PC-3 (cell line): ENCODE data around the gene PDP2. TPM values are rescaled to one million over a fixed set of nuclear protein-coding genes. Genes with fewer than 3 reads are reported as not detected.

ENCODE experiments used
- ATAC-seq: fragments of 200-7000 bp; cut with Tn5 transposase; 2 replicates; pipeline ENCODE4 v1.9.1; 2020; ENCODE audit warnings: mild to moderate bottlenecking, moderate library complexity
- BruUV-seq: library from RNA; stranded (reverse); fragments of 400-500 nt; replicated peaks from 2 replicates; lab custom pipeline; 2021; lab: Mats Ljungman, UMichigan
- CTCF ChIA-PET: fragments of 300-600 bp; sonication (Branson Sonifier 250); formaldehyde crosslinking; loops from one replicate; lab custom pipeline; 2022; ENCODE audit warnings: antibody characterized with exemption; lab: Charles Lee
- POLR2A ChIA-PET: fragments of 300-600 bp; sonication (Branson Sonifier 250); formaldehyde crosslinking; loops from one replicate; lab custom pipeline; 2022; ENCODE audit warnings: antibody characterized with exemption; ENCODE audit not compliant: unreplicated experiment; lab: Charles Lee
- DNase-seq: peaks from one replicate; pipeline ENCODE4 v3.0.0-alpha.2; 2015
- H2AFZ ChIP-seq: fragments of 300-600 bp; sonication (generic); 2 replicates; pipeline ENCODE4 v1.6.0; 2016; ENCODE audit warnings: antibody characterized with exemption, low read length
- H3F3A ChIP-seq: fragments of 300-600 bp; sonication (generic); one replicate; pipeline ENCODE4 v1.6.0; 2017; ENCODE audit warnings: antibody characterized with exemption, low read length, control low read depth, mild to moderate bottlenecking; ENCODE audit not compliant: unreplicated experiment
- H3K27ac ChIP-seq: fragments of 300-600 bp; sonication (generic); 2 replicates; pipeline ENCODE4 v1.5.1; 2016; ENCODE audit warnings: mild to moderate bottlenecking, low read length
- H3K27me3 ChIP-seq: fragments of 300-600 bp; sonication (generic); 2 replicates; pipeline ENCODE4 v1.6.1; 2016; ENCODE audit warnings: low read length, mixed read lengths
- H3K36me3 ChIP-seq: fragments of 300-600 bp; sonication (generic); 2 replicates; pipeline ENCODE4 v1.6.1; 2016; ENCODE audit warnings: low read depth, mixed run types, low read length, mixed read lengths
- H3K4me1 ChIP-seq: fragments of 300-600 bp; sonication (generic); 2 replicates; pipeline ENCODE4 v1.5.1; 2016; ENCODE audit warnings: low read length; ENCODE audit not compliant: insufficient read depth
- H3K4me2 ChIP-seq: fragments of 300-600 bp; sonication (generic); 2 replicates; pipeline ENCODE4 v1.6.0; 2016; ENCODE audit warnings: low read length
- H3K4me3 ChIP-seq: fragments of 300-600 bp; sonication (generic); 2 replicates; pipeline ENCODE4 v1.5.1; 2016; ENCODE audit warnings: mild to moderate bottlenecking, low read length, mixed read lengths
- H3K79me2 ChIP-seq: fragments of 300-600 bp; sonication (generic); 2 replicates; pipeline ENCODE4 v1.6.1; 2017; ENCODE audit warnings: low read length, mixed read lengths
- H3K9ac ChIP-seq: fragments of 300-600 bp; sonication (generic); 2 replicates; pipeline ENCODE4 v1.6.0; 2016; ENCODE audit warnings: mild to moderate bottlenecking, low read length
- H3K9me2 ChIP-seq: fragments of 300-600 bp; sonication (generic); replicated peaks from 2 replicates; pipeline ENCODE4 v1.6.1; 2016; ENCODE audit warnings: mixed run types, low read length, mixed read lengths
- H3K9me3 ChIP-seq: fragments of 300-600 bp; sonication (generic); 2 replicates; pipeline ENCODE4 v1.6.1; 2016; ENCODE audit warnings: low read length, mixed read lengths
- H4K20me1 ChIP-seq: fragments of 300-600 bp; sonication (generic); 2 replicates; pipeline ENCODE4 v1.6.1; 2016; ENCODE audit warnings: low read length, mixed read lengths
- CTCF ChIP-seq: fragments of 300-600 bp; sonication (generic); conservative IDR thresholded peaks from 2 replicates; pipeline ENCODE4 v1.5.1; 2017; ENCODE audit warnings: antibody characterized with exemption, low read depth, mild to moderate bottlenecking, low read length
- EZH2 ChIP-seq: fragments of 300-600 bp; sonication (generic); IDR thresholded peaks from one replicate; pipeline ENCODE4 v1.6.1; 2017; ENCODE audit warnings: antibody characterized with exemption, mild to moderate bottlenecking, low read length; ENCODE audit not compliant: unreplicated experiment
- EZH2phosphoT487 ChIP-seq: fragments of 300-600 bp; sonication (generic); IDR thresholded peaks from 2 replicates; pipeline ENCODE4 v1.6.1; 2018; ENCODE audit warnings: mild to moderate bottlenecking, antibody characterized with exemption, low read length, borderline replicate concordance
- intact Hi-C: fragments of 100-400 bp; cut with micrococcal nuclease; formaldehyde crosslinking; loops from 2 replicates; pipeline ENCODE4 v1.9.0; 2023
- total RNA-seq: library from RNA; depleted of rRNA; stranded (reverse); fragments of >200 nt; gene quantifications from 2 replicates; pipeline ENCODE4 v1.2.3, GENCODE V29; 2014

Gene PDP2
- total RNA-seq, 1 experiment from 2014 or later: 2.8 TPM

GRCh38 chr16:66921729-66922450 lies 41.6 kb downstream of the PDP2 start:
- TF ChIP-seq EZH2 (no peak), EZH2phosphoT487 (no peak), CTCF (no peak)
- ChIA-PET POLR2A (no interaction called here), CTCF (no interaction called here)
- Histone ChIP-seq H3F3A (no peaks in the 10 kb centered on the region), H3K9me3 (no peaks in the 10 kb centered on the region), H3K79me2 (no peaks in the 10 kb centered on the region), H2AFZ (no peak overlapping the region), H4K20me1 (no peaks in the 10 kb centered on the region), H3K9ac (no peak overlapping the region), H3K4me2 (no peak overlapping the region), H3K4me1 (no peaks in the 10 kb centered on the region), H3K27ac (no peak overlapping the region), H3K4me3 (no peak overlapping the region), H3K27me3 (peaks cover 13% of the 10 kb centered on the region), H3K36me3 (no peaks in the 10 kb centered on the region), H3K9me2 (no peaks in the 10 kb centered on the region)
- no peak for DNase-seq
- intact Hi-C loops: no loop called here
- no peak for ATAC-seq
- BruUV-seq: no TSS peak

- Histone ChIP-seq H3K9ac (no peak overlapping the region), H3K79me2 (no peaks in the 10 kb centered on the region), H3K27ac (no peak overlapping the region), H2AFZ (no peak overlapping the region), H3K27me3 (peaks cover 13% of the 10 kb centered on the region), H3K4me1 (peaks cover 3% of the 10 kb centered on the region; the same call in 1 of the 2 replicates), H3F3A (no peaks in the 10 kb centered on the region), H3K9me3 (no peaks in the 10 kb centered on the region), H3K4me3 (no peak overlapping the region), H3K4me2 (no peak overlapping the region), H4K20me1 (no peaks in the 10 kb centered on the region), H3K9me2 (no peaks in the 10 kb centered on the region), H3K36me3 (no peaks in the 10 kb centered on the region)
- intact Hi-C loops: no loop called here
- CTCF ChIA-PET: no interaction called here
- POLR2A ChIA-PET: no interaction called here
- ATAC-seq (no peak), DNase-seq (no peak)
- TF ChIP-seq EZH2 (no peak), EZH2phosphoT487 (no peak), CTCF (no peak)
- BruUV-seq: no TSS peak
These were observed 43.0 kb downstream of the PDP2 start for GRCh38 chr16:66923247-66923731.

- Histone ChIP-seq H3K27me3 (peaks cover 13% of the 10 kb centered on the region), H3K4me2 (no peak overlapping the region), H3K36me3 (no peaks in the 10 kb centered on the region; the same call in 1 of the 2 replicates), H3K4me1 (peaks cover 6% of the 10 kb centered on the region; the same call in 1 of the 2 replicates), H3K4me3 (no peak overlapping the region), H3K9me3 (no peaks in the 10 kb centered on the region), H3K9ac (no peak overlapping the region), H4K20me1 (no peaks in the 10 kb centered on the region), H3K79me2 (no peaks in the 10 kb centered on the region), H2AFZ (no peak overlapping the region), H3K9me2 (no peaks in the 10 kb centered on the region), H3K27ac (no peak overlapping the region), H3F3A (no peaks in the 10 kb centered on the region)
- no peak for ATAC-seq
- BruUV-seq: no TSS peak
- ChIA-PET POLR2A (no interaction called here), CTCF (no interaction called here)
- TF ChIP-seq CTCF (no peak), EZH2phosphoT487 (no peak), EZH2 (no peak)
- no peak for DNase-seq
- intact Hi-C loops: no loop called here
These were observed 43.6 kb downstream of the PDP2 start for GRCh38 chr16:66923866-66924265.
